Osteocyte (in vitro differentiated cells): ENCODE data around the gene SNX10. TPM values are rescaled to one million over a fixed set of nuclear protein-coding genes. Genes with fewer than 3 reads are reported as not detected.
A peak's percentile ranks its signal among the peaks of the same experiment; 100 is the strongest.

ENCODE experiments used
- DNase-seq: peaks from one replicate; pipeline ENCODE4 v3.0.0; 2021; ENCODE audit warnings: mixed read lengths; ENCODE audit not compliant: unreplicated experiment; ENCODE audit errors: extremely low spot score
- H3K27ac Mint-ChIP-seq: one replicate; pipeline ENCODE4 v1.8.0; 2021; ENCODE audit warnings: mild to moderate bottlenecking, mixed read lengths; ENCODE audit not compliant: unreplicated experiment
- H3K27me3 Mint-ChIP-seq: one replicate; pipeline ENCODE4 v1.8.0; 2021; ENCODE audit warnings: mixed read lengths; ENCODE audit not compliant: unreplicated experiment
- H3K36me3 Mint-ChIP-seq: one replicate; pipeline ENCODE4 v1.8.0; 2021; ENCODE audit warnings: mixed read lengths; ENCODE audit not compliant: unreplicated experiment
- H3K4me1 Mint-ChIP-seq: one replicate; pipeline ENCODE4 v1.8.0; 2021; ENCODE audit warnings: mixed read lengths; ENCODE audit not compliant: unreplicated experiment
- H3K4me3 Mint-ChIP-seq: one replicate; pipeline ENCODE4 v1.8.0; 2021; ENCODE audit warnings: mild to moderate bottlenecking, moderate library complexity, mixed read lengths; ENCODE audit not compliant: unreplicated experiment
- H3K9me3 Mint-ChIP-seq: one replicate; pipeline ENCODE4 v1.8.0; 2021; ENCODE audit warnings: mixed read lengths; ENCODE audit not compliant: unreplicated experiment
- CTCF ChIP-seq: fragments of 200-600 bp; sonication (generic); IDR thresholded peaks from 2 replicates; pipeline ENCODE4 v1.5.0; 2021; ENCODE audit warnings: antibody characterized with exemption, mild to moderate bottlenecking, moderate library complexity
- total RNA-seq: library from RNA; stranded (reverse); gene quantifications from 2 replicates; pipeline ENCODE4 v1.2.1, GENCODE V29; 2021

The SNX10 gene
- total RNA-seq, 1 donor from 2014 or later: not detected

- H3K27ac Mint-ChIP-seq: no peak overlapping the region
- no peak overlapping the region for H3K4me3 Mint-ChIP-seq
- H3K27me3 Mint-ChIP-seq: peaks cover 61% of the 10 kb centered on the region
- no peaks in the 10 kb centered on the region for H3K36me3 Mint-ChIP-seq
- no peaks in the 10 kb centered on the region for H3K4me1 Mint-ChIP-seq
- no peak for DNase-seq
- TF ChIP-seq CTCF: peak; percentile 19
- no peaks in the 10 kb centered on the region for H3K9me3 Mint-ChIP-seq
These were observed 76.9 kb downstream of the SNX10 start for GRCh38 chr7:26368542-26368941.

DNA sequence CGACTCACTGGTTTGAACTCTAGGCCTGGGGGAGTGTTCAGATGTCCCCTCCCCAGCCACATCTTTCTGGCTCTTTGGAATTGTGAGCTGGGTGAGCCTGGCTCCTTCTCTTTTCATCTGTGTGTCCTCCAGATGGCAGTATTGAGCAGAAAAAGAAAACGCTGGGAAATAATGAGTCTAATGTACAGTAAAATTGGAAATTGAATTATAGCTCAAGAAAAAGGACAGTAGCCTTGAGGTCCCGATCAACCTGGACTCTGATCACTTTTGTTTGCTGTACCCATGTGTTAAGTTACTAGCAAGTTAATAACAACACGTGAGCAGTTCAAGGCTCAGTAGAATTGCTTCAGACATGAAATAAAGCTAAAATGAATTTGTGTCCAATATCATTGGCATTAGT lies 77.9 kb downstream of the SNX10 start:
- Mint-ChIP-seq H3K4me1 (no peaks in the 10 kb centered on the region), H3K36me3 (no peaks in the 10 kb centered on the region), H3K27me3 (peaks cover 66% of the 10 kb centered on the region), H3K9me3 (no peaks in the 10 kb centered on the region), H3K4me3 (no peak overlapping the region), H3K27ac (no peak overlapping the region)
- TF ChIP-seq CTCF: peak; percentile 88
- no peak for DNase-seq

- Mint-ChIP-seq H3K4me1 (no peaks in the 10 kb centered on the region), H3K9me3 (no peaks in the 10 kb centered on the region), H3K4me3 (no peak overlapping the region), H3K27me3 (peaks cover 69% of the 10 kb centered on the region), H3K36me3 (no peaks in the 10 kb centered on the region), H3K27ac (no peak overlapping the region)
- TF ChIP-seq CTCF: no peak
- no peak for DNase-seq
These were observed 78.3 kb downstream of the SNX10 start for GRCh38 chr7:26370011-26370410.

GRCh38 chr7:26372249-26372648 lies 80.6 kb downstream of the SNX10 start:
- no peak overlapping the region for H3K4me3 Mint-ChIP-seq
- no peak overlapping the region for H3K27ac Mint-ChIP-seq
- H3K36me3 Mint-ChIP-seq: no peaks in the 10 kb centered on the region
- DNase-seq: no peak
- H3K9me3 Mint-ChIP-seq: no peaks in the 10 kb centered on the region
- H3K4me1 Mint-ChIP-seq: peaks cover 2% of the 10 kb centered on the region
- TF ChIP-seq CTCF: no peak
- H3K27me3 Mint-ChIP-seq: peaks cover 71% of the 10 kb centered on the region

- no peak overlapping the region for H3K4me3 Mint-ChIP-seq
- peaks cover 2% of the 10 kb centered on the region for H3K4me1 Mint-ChIP-seq
- H3K9me3 Mint-ChIP-seq: no peaks in the 10 kb centered on the region
- TF ChIP-seq CTCF: no peak
- no peak for DNase-seq
- no peak overlapping the region for H3K27ac Mint-ChIP-seq
- no peaks in the 10 kb centered on the region for H3K36me3 Mint-ChIP-seq
- H3K27me3 Mint-ChIP-seq: peaks cover 71% of the 10 kb centered on the region
These were observed 81.0 kb downstream of the SNX10 start for GRCh38 chr7:26372704-26373103.
